ENCODE results near the gene TEKT1.
"Not testable (repeated sequence)": the region's sequence is repeated elsewhere in the genome, so short reads cannot be mapped to it uniquely, and the experiment has no call there.

The TEKT1 gene

DNA sequence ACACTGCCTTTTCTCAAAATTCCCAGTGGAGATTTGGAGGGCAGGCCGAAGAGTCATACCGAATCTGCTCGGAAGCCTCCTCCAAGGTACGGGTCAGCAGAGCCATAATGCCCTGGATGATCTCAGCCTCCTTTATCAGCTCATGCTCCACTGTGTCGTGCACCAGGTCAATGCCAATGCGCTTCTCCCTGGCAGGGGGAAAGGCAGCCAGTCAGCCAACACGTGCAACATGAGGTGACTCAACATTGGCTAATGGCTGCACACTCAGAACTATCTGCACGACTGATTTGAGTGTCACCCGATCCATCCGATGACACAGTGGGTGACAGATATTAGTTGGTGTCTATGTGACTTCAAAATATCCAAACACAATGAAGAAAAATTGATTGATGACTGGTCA lies 15.8 kb downstream of the TEKT1 start:
- DNase-seq (ENCODE audit: low read depth): no peak

DNA sequence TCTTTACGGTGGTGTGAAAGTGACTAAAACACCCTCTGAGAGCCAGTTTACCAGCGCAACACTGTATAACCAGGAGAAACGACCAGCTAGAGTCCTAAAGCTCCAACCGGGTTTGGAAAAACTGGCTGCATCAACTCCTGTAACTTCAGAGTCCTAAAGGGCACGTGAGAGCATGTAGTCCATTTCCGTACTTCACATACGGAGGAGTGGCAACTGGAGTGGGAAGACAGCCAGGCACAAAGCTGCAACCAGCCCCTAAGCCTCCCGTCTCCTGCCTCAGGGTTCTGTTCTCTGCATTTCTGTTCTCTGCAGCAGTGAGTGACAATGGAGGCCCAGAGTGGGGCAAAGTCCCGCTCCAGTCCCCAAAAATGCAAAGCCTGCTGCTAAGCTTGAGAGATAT lies 19.2 kb downstream of the TEKT1 start:
- DNase-seq (ENCODE audit: low read depth): no peak

DNA sequence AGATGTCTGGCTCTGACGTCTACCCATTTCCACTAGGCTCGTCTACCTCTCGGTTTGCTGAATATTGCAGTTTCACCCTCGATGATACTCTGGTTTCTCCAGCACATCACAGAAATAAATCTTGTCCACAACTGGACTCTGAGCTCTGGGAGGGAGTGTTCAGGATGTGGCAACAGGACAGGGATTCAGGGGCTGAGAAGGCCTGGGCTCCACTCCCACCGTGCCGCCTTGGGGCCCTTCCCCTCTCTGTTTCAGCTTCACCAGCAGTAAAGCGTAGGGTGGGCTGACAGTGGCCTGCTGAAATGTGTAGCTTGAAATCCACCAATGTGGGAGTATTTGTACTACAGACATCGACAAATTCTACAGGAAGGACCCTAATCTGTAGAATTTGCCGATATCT lies 20.0 kb downstream of the TEKT1 start:
- no peak for DNase-seq (ENCODE audit: low read depth)

DNA sequence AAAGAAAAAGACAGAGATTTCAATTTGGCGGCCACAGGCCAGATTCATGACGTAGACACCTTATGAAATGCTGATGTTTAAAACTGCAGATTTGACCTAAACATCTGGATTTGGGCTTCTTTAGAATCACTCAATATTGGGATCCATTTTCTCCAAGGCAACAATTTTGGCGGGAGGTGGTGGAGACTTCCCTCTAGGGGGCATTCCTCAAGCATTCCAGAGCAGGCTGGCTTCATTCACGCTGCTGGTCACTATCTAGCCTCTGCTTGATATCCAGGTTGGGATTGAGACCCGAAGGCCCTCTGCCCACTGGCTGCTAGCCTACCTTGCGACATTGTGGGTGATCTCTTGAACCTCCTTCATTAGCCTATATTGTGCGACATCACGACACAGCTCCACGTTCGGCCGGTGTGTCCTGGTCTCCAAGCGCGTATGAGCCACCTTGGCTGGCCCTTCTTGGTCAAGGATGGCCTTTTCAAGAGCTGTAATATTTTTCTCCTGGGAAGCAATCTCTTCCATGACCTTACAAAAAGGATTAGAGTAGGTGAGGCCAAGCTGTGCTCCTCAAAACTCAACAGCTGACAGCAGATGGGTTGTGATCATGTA lies 31.0 kb downstream of the TEKT1 start:
- no peak for DNase-seq (ENCODE audit: low read depth)

DNA sequence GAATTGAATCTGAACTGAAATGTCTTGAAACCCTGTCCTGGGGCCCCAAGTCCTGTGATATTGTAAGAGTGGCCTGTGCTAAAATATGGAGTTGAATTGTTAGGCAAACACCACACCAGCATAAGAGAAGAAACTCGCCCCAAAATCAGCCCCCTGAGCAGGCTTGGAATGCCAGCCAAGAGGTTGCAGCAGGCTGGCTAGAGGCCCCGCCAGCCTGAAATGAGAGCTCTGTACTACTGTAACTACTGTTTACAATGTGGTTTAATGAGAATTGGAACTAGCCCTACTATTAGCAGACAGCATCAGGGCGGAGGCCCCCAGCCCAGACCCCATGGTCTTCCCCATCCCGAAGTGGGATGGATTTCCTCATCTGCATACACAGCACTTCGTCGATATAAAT lies 31.8 kb downstream of the TEKT1 start:
- no peak for DNase-seq (ENCODE audit: low read depth)

DNA sequence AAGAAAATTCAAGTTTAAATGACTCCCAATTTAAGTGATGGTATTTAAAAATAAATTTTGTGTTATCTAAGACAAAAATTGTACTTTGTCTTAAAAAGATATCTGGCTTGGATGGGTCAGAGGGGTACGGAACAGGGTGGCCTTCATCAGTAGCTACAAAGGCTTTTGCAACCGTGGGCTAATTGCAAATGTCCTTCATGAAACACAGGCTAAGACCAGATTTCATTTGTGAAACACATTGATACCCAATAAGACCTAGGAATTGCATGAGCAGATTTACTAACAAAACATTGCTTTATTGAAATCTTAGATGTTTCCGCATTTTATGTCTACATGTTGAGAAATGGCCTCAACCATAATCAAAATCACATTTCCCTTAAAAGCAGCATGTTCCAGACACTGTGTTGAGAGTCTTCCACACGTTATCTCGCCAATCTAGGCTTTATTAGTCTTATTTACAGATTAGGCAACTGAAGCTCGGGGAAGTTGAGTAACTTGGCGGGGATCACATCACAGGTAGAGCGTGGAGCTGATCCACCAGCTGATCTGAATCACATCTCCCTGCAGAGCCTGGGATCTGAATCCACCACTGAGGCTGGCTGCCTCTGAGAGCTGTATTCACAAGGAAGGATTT lies 33.7 kb downstream of the TEKT1 start:
- no peak for DNase-seq (ENCODE audit: low read depth)

DNA sequence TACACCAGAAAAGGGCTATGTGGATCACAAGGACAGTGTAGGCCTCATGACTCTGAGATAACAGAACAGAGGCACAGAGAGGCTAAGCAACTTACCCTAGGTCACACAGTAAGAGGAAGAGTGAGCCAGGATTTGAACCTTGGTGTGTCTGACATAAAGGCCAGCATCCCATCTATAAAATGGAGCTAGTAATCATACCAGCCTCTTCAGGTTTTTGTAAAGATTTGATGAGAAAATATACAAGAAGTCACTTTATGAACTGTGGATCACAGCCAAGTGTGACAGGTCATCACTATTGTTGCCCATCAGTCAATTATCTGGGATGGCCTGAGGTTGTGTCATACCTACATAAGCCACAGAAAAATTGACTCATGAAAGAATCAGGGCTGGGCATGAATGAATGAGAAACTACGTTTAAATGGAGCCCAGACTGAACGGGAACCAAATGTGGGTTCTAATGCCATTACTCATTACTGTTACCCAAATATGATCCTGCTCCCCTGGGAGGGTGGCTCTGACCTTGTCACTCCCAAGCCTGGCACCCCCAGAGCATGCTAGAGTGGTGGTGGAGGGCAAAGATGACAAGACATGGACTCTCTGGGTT lies 34.5 kb downstream of the TEKT1 start:
- DNase-seq (ENCODE audit: low read depth): no peak

DNA sequence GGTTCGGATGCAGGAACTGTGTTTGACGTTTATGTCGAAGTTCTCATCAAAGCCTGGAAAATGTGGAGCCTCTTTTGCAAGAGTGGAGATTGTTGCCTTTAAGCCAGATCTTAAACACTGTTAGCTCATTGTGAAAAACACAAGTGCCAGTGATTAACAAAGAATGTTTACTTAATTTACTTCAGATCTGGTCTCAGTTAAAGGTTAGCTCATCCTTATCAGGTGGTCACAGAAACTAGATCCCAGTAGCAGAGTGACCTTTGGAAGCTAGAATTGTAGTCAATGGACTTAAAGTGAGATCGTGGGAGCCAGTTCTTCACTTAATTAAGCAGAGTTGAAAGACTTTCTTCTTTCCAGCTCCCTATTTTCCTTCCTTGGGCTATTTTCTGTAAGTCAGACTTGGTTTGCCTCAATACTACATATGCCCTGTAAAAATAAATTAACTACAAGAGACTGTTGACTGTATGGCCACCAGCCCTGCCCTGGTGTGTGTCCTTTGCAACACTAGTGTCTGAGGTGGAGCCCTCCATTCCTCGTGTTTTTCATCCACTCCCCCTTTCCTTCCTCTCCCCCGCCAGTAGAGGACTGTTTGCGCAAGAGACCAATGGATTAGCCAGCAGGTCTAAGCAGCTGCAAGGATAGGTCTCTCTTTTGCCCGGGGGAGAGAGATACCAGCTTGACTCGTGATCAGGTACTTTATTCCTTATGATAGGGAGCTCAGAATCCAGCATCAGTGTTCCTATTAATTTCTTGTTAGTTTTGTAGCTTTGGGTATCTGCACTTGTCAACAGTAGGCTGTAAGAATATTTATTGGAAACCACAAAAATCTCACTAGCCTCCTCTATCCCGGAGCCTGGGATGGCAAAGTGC lies 35.3 kb downstream of the TEKT1 start:
- DNase-seq (ENCODE audit: low read depth): no peak

DNA sequence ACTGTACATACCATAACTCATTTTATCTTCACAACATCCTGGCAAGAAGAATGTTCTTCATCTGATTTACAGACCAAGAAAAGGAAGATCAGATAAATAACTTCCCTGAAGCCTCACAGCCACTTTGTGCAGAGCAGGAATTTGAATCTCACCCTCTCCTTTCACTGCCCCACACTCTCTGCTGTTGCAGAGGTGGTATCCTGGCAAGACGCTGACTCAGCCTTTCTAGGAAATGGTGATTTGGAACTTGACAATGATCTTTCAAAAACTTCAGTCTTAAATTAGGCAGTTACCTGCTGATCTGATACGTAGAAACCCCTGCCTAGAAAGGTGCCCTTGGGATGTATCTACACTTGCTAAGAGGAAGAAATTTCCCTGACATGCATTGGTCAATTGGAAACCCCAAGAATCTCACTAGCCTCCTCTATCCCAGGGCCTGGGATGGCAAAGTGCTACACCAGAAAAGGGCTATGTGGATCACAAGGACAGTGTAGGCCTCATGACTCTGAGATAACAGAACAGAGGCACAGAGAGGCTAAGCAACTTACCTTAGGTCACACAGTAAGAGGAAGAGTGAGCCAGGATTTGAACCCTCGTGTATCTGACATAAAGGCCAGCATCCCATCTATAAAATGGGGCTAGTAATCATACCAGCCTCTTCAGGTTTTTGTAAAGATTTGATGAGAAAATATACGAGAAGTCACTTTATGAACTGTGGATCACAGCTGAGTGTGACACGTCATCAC lies 37.6 kb downstream of the TEKT1 start:
- no peak for DNase-seq (ENCODE audit: low read depth)

DNA sequence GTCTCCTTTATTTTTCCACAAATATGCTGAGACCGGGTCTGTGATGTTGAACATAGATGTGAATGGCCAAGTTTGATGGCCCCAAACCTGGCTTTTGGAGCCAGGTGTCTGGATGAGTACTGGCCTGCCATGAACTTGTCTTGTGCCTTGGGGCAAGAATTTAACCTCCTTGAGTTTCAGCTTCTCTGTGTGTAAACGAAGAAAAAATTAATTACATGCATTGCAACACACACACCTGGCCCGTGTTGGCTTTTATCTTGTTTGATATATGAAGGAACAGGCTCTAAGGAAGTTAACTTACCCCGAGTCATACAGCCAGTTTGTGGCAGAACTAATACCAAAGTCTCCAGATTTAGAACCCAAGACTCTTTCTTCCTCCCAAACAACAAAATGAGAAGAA lies 42.4 kb downstream of the TEKT1 start:
- DNase-seq (ENCODE audit: low read depth): no peak

DNA sequence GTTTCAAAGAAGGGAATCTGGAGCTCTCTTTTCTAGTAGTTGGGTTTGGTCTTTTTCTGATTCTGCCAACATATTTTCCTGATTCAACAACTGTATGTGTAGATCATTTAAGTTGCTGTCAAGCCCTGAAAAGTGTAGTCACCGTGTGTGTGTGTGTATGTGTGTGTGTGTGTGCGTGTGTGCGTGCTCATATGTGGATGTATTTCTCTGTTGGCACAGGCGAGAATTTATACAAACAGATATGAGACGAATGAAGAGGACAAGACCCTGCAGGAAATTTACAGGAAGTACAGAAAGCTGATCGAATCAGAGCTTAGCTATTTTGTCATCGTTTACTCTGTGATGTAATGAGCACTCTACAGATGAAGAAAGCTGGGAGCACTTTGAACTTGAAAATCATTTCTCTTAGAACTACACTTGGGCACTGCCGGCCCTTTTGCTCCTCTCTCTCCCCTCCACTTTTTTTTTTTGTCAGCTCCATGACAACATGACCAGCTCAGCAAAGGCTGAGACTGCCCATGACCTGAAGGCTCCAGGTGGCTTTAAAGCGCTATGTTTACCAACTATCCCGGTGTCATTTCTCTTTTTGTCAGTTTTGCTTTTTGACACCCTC lies 44.3 kb downstream of the TEKT1 start:
- DNase-seq (ENCODE audit: low read depth): no peak

DNA sequence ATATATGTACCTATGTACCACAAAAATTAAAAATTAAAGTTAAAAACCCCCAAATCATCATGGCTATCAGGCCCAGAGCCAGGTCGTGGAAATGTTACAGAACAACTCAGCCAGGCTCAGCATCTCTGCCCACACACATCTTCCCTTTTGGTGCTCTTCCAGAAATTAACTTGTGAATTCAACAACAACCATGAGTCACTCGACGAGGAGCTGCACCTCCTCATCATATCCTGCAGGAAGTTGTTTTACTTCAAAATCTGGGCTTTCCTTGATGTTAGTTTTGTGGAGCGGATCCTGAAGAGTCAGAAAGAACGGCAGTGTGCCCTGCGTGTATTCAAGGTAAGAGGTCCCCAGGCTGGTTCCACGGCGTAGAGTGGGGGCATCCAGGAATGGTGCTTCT lies 44.9 kb downstream of the TEKT1 start:
- no peak for DNase-seq (ENCODE audit: low read depth)

DNA sequence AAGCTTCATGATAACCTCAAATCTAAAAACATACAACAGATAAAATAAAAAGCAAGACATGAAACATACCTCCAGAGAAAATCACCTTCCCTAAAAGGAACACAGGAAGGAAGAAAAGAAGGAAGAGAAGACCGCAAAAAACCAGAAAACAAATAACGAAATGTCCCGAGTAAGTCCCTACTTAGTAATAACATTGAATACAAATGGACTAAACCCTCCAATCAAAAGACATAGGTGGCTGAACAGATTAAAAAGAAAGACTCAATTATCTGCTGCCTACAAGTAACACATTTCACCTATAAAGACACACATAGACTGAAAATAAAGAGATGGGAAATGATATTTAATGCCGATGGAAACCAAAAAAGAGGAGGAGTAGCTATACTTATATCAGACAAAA lies 49.3 kb downstream of the TEKT1 start:
- no peak for DNase-seq (ENCODE audit: low read depth)

DNA sequence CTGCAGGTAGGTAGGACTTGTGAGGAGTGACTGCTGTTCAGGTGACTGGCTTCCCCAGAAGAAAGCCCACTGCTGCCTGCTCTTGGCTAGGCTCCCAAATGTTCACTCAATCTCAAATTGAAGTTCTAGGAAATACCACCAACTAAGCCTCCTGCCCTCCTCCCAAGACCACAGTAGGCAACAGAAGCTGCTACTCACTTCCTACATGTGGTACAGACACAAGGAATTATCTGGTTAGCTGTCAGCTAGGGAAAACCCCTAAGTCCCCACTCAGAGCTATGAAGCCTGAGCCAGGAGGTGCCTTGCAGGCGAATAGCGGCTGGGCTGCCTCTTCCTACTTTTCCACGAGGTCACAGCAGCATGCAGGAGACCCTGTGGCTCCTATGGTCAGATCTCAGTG lies 50.6 kb downstream of the TEKT1 start:
- no peak for DNase-seq (ENCODE audit: low read depth)

DNA sequence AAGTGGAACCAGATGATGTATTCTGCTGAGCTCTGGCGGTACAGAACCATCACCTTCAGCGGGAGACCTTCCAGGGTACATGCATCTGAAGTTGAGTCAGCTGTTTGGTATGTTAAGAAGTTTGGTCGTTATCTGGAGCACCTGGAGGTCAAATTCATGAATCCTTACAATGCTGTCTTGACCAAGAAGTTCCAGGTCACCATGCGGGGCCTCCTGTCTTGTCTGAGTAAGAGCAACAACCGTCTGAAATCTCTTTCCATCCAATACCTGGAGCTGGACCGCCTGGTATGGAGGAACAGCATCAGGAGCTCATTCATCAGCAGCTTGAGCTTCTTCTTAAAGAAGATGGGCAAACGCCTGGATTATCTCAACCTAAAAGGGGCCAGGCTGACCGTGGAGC lies 51.5 kb downstream of the TEKT1 start:
- no peak for DNase-seq (ENCODE audit: low read depth)

DNA sequence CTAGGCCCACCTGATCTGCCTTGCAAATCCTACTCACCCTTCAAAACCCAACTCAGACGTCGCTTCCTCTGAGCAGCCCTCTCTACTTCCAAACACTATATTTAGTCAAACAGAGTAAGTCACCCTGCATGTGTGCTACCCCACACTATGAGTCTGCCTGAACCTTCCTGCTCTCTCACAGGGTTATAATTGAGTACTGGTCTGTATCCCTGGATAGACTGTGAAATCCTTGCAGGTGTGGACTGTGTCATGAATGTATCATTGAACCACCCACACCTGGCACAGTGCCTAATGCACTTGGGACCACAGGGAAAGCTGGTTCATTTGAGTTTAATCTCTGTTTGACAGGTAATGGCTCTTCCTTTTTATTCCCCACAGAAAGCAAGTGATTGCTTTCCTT lies 52.1 kb downstream of the TEKT1 start:
- no peak for DNase-seq (ENCODE audit: low read depth)

DNA sequence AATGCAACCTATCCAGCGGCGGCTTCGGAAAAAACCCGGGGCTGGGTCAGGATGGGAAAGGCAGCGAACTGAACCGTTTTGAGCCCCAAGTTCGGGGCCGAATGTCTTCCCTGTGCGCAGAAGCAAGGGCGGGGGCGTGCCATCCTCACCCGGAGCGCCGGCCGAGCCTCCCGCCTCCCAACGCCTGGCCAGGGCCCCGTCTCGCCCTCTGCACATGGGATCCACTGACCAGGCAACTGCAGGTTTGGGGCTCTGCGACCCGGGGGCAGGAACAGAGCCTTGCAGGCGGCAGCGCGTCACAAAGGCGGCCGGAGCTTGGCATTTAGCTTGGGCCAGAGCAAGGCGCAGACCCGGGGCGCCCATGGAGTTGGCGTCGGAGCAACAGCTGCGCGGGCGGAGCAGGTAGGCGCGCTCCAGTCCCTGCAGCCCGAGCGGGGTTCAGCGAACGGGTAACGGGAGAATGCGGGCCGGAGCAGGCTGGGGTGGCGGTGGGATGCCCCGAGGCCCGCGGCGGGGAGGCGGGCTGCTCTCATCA lies 55.6 kb downstream of the TEKT1 start, which contains the start of gene FBXO39:
TSS of gene FBXO39 (plus strand) at position 345 of the 535 bp plus-strand sequence. CDS start 3,654 bp downstream, outside the sequence.
- no peak for DNase-seq (ENCODE audit: low read depth)

DNA sequence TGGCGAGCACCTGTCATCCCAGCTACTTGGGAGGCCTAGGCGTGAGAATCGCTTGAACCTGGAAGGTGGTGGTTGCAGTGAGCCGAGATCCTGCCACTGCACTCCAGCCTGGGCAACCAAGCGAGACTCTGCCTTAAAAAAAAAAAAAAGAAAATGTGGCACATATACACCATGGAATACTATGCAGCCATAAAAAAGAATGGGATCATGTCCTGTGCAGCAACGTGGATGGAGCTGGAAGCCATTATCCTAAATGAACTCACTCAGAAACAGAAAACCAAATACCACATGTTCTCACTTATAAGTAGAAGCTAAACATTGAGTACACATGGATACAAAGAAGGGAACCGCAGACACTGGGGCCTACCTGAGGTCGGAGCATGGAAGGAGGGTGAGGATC lies 56.6 kb downstream of the TEKT1 start:
- not testable (repeated sequence) for DNase-seq (ENCODE audit: low read depth)

DNA sequence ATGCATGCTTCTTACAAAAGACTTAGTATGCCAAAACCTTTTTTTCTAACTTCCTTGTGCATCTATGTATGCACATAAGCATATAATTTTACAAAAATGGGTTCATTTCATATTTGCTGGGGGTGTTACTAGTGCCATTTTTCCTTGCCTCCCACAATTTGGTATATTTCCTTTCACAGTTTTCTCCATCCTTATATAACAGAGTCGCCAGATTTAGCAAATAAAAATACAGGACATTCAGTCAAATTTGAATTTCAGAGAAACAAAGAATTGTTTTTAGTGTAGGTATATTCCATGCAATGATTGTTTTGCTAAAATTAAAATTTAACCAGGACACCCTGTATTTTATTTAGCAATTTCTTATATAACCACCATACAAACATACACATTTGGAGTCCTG lies 59.5 kb downstream of the TEKT1 start:
- DNase-seq (ENCODE audit: low read depth): no peak

DNA sequence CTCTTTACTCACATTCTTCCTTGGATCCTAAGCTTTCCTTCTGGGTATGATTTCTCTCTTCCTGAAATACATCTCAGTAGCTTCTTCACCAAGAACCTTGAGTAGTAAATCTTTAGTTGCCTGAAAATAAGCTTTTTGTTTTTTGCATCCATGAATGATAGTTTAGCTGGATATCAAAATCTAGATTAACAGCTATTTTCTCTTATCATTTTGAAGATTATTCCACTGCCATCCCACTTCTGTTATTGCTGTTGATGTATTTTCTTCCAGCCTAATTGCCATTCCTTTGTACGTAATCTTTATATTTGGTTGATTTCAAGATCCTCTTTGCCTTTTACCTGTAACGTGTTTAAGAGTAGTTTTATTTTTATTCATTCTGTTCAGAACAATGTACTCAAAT lies 63.1 kb downstream of the TEKT1 start:
- no peak for DNase-seq (ENCODE audit: low read depth)

DNA sequence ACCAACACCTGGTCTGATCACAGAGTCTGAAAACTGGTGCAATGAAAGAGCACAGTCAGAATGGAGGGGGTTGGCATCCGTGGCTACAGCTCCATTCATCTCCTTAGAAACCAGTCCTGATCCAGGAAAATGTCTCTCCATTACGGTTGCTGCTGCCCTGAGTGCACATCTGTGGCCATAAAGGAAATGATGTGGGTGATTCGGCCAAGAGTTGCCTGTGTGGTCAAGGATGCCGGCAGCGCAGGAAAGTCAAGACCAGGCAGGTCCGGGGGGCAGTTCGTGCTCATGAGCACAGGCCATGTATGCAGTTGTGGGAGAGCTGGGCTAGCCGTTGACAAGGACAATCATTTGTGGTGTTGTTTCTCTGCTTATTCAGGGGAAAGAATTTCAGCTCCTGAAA lies 69.8 kb downstream of the TEKT1 start:
- DNase-seq (ENCODE audit: low read depth): no peak
